GM18526 (cell line): ENCODE data around the gene ANKRD16.

Source experiments
- POLR2A ChIP-seq: IDR thresholded peaks from 3 replicates; pipeline ENCODE4 v1.6.1; 2011; ENCODE audit not compliant: insufficient read length; ENCODE audit errors: extremely low read depth

ANKRD16 gene

DNA sequence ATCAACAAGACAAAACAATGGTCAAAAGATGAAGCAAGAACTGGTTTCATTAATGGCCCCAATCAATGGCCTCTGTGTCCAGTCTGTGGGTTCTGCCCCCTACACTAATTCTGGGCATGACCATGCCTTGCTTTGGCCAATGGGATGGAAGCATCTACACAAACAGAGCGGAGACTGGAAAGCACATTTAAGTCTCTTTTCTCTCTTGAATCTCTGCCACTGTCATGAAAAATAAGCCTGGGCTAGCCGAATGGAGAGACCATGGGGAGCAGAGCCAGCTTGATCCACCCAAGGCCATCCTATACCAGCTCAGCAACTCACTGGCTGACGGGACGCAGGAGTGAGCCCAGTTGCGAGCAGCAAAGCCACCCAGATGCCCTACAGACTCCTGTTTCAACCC lies 30.9 kb downstream of the ANKRD16 start:
- TF ChIP-seq POLR2A = no peak

DNA sequence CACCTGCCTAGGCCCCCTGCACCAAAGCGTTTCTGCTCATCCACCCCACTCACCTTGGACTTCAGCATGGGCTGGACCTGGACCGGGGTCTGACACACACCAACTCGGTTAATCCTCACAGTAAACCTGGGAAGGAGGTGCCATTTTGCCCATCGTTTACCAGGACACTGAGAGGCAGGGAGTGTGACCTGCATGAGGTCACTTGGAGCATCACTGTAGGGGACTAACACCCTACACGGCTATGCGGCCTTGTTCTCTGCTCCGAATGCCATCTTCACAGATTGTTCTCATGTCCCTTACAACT lies 33.0 kb downstream of the ANKRD16 start:
- no peak for TF ChIP-seq POLR2A

DNA sequence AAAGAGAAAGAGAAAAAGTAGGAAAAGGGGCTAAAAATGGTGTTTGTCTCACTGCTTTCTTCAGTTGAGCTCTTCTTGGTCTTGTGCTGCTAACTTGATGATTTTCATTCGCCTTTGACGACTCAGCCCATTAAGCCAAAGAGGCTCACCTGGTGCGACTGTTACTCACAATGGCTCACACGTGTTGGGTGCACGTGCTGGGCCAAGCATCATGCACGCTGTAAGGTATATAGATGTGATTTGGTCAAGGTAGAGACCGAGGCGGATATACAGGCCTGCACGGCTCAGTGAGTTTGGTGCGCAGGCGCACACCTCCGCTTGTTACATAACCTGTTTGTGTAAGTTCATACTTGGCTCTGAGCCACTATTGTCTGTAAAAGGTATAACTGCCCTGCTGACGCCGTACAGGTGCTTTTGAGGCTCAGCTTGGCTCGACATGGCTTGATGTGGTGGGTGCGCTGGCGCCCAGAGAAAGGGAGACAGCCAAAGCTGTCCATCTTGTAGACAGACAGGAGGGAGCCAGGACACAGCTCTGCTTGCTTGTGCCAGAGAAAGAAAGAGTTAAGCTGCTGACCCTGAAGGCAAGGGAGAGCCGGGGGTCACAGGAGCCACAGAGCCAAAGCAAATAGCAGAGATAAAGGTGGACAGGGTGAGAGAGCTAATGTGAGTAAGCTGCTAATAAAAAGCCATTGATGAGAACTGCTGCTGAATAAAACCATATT lies 33.6 kb downstream of the ANKRD16 start:
- TF ChIP-seq POLR2A = no peak

DNA sequence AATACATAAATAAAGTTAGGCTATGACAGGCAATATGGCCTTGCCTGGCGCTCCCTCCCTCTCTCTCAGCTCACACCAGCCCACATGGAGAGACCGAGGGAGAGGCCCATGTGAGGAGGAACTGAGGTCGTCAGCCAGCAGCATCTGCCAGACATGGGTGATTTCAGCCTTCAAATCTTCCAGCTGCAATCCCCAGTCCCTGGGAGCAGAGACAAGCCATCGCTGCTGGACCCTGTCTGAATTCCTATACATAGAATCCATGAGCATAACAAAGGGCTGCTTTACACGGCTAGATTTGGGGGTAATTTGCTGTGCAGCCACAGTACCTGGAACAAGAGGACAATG lies 35.6 kb downstream of the ANKRD16 start:
- TF ChIP-seq POLR2A = no peak

DNA sequence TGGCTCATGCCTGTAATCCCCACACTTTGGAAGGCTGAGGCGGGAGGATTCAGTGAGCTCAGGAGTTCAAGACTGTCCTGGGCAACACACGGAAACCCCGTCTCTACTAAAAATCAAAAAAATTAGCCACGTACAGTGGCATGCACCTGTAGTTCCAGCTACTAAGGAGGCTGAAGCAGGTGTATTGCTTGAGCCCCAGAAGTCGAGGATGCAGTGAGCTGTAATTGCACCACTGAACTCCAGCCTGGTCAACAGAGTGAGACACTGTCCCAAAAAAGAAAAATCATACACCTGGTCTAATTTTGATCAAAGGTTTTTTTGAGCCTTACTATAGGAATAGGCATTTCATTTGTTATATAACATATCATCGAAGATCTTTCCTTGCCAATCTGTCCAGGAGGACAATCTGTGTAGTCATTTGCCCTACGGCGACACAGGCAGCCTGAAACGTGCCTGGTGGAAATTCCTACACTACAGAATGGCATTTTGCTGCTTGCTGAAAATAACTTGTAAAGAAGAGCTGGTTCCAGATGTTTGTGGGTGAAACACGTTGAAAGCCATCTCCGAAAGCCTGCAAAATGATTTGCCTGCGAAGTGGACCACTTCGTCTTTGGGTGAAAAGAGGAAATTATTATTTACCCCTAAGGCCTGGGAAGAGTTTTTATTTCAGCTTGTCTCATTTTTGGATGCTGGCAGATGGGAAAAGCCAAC lies 45.2 kb downstream of the ANKRD16 start:
- no peak for TF ChIP-seq POLR2A

DNA sequence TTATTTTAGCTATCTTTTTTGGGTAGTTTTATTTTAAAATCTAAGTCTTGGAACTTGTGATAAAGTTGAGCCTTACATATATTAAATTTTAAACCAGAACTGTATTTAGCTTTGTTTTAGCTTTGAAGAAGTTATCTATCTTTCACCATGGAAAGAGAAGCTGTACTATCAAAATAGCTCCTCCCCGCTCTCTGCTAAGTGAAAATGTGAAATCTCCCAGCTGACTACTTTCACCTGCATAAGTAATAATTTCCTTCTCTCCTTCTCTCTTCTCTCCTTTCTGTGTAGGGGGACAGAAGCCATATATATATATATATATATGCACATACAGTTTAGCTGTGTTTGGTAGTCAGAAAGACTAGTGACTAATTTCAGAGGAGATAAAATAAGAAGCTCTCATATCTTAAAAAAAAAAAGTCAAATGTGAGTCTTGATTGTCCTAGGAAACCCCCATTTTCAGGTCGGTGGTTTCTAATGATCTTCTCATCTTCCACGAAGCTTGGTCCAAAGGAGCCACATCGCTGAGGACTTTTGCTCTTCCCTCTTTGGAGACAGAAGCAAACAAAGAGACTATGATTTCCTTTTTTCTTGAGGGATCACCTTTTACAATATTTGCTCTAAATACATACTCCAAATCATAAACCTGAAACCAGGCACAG lies 45.9 kb downstream of the ANKRD16 start:
- no peak for TF ChIP-seq POLR2A

DNA sequence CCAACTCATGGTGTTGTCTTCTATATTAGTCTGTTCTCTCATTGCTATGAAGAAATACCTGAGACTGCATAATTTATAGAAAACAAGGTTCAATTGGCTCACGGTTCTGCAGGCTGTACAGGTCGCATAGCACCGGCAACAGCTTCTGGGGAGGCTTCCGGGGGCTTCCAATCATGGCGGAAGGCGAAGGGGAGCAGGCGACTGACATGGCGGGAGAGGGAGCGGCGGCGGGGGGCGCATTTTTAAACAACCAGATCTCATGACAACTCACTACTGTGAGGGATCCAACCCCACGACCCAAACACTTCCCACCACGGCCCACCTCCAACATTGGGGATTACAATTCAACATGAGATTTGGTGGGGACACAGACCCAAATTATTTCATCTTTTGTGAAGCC lies 47.7 kb downstream of the ANKRD16 start:
- no peak for TF ChIP-seq POLR2A

DNA sequence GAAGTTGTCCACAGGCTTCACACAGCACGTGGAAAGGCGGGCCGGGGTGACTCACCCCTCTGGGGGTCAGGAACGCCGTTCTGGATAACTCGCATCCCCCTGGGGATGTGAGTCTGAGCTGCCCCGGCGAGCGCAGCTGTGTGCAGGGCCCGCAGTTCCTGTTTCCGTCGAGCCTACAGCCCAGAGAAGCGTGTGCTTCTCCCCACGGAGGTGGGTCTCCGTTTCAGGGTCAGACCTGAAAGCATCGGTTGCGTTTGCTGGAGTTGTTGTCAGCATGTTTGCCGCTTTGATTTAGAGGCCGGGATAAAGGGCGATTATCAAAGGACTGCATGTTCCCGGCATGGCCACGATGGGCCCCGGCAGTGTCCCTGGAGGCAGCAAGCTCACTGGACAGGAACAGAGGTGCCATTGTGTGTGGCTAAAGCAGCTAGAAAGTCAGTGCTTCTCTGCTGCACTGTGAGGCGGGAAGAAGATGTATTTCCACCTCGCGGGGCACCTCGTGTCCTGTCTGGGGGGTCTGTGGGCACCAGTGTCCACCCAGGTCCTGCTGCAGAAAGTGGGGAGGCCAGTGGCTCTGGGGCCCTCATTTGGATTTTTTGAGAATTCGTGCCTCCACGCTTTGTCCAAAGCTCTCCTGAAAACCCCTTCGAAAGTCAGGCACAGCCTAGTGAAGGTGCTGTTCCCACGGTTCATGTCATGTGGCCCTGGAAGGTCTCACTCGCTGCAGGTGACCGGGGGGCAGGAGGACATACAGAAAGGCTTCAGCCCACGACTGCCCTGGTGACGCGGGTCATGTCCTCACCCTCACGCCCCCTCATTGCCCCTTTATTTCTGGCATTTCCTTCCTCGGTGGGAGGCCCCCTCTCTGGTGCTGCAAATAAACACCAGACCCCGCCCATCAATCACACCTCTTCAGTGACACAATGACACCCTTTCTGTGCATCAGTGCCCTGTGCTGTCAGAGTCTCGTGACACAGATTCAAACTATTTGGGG lies 49.1 kb downstream of the ANKRD16 start:
- TF ChIP-seq POLR2A = peak; percentile 61

DNA sequence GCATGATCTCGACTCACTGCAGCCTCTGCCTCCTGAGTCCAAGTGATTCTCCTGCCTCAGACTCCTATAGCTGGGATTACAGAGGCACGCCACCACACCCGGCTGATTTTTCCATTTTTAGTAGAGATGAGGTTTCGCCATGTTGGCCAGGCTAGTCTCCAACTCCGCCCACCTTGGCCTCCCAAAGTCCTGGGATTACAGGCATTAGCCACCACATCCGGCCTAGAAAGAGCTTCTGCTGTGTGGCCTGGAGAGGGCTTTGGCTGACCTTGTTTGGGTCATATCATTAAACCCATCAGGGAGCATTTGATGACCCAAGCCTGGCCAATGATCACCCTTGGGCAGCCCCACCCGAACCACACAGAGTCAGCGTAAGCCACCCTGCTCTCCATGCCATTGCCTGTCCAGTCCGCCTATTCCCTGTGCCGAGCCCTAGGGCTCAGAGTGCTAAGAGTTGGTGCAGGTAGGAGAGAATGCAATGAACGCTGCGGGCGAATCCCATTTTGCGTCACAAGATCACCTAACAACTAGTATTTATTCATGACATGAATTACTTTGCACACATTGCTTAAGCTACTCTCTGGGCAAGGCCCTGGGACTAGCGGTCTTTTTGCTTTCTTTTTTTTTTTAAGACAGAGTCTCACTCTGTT lies 54.1 kb downstream of the ANKRD16 start:
- no peak for TF ChIP-seq POLR2A

DNA sequence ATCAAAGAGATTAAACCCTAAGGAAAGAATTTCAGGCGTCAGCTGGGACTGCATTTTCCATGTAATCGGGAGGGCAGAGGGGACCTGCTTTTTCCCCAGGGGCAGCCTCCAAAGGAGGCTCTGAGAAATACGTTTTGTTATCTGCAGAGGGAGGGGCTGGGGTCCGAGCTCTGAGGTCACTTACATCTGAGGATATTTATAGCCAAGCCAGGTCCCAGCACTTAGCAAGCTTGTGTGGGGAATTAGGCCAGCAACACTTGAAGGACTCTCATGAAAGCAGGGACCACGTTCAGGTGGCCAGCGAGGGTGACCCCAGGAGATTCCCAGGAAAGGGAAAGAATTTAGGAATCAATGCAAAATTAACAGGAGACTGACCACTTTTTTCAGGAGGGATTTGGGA lies 55.9 kb downstream of the ANKRD16 start:
- TF ChIP-seq POLR2A = no peak

DNA sequence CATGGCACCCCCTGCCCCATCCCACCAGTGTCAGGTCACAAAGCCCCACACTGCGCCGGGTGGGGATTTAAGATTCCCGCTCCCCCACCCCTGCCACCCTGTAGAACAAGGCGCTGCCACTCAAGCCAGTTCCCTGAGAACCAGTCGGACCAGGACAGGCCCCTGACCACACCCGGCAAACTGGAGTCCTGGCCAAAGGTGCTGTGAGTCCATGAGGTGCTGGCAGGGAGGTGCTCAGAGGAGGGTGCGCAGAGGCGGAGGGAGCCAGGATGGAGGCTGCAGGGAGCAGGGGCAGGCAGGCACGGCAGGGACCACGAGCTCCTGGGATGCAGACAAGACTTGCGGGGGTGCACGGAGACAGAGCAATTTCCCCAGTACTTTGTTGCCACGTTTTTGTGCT lies 56.7 kb downstream of the ANKRD16 start:
- TF ChIP-seq POLR2A = no peak

DNA sequence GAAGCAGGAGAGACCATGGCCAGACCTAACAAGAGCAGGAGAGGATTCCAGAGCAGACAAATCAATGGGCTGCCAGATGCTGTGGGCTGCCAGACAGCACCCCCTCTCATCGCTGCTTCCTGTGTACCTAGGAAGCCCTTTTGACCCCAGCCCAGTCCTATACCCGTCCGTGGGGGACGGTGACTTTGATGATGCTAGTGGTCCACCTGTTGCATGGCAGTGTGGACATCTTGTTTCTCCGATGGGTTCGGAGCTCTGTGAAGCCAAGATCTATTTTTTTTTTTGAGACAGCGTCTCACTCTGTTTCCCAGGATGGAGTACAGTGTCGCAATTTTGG lies 58.3 kb downstream of the ANKRD16 start:
- TF ChIP-seq POLR2A = no peak

DNA sequence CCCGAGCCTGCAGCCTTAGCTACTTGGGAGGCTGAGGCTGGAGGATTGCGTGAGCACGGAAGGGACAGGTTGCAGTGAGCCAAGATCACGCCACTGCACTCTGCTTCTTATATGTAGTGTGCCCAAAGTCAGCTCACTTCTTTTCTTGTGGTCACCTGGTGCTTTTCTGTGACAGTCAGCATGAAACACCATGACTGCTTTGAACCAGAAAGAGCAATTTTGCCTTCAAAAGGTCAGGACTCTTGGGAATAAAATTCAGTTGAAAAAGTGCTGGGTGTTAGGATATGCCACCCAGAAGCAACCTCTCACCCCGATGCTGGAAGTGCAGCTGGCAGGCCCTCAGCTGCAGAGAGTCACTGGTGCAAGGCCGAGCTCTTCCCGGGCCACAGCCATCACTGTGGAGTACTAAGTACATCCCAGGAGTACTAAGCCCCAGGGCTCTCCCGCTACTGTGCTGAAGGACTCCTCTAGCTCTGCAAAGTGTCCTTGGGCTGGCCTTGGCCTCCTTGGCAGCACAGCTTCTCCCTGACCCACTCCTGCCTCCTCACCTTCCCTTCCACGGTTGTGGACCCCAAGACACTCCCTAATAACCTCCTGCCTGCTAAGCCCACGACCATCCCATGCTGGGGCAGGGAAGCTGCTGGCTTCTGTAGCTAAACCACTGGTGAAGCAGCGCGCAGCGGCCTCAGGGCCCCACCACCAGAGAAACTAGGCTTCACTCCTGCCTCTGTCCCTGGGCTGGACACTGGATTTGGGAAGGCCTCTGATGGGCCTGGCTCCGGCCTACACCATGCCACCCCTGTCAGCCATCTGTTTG lies 58.9 kb downstream of the ANKRD16 start:
- TF ChIP-seq POLR2A = no peak

DNA sequence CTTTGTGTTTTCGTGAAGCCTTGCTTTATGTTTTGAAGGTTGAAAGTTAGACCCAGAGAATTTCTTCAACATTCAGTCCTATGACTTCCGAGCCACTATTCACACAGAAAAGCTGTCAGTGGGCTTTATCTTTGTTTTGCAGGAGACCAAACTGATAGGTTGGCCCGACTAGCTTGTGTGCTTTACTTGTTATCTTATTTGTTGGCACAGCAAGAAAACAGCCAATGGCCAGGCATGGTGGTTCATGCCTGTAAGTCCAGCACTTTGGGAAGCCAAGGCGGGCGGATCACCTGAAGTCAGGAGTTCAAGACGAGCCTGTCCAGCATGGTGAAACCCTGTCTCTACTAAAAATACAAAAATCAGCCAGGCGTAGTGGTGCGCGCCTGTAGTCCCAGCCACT lies 60.4 kb downstream of the ANKRD16 start:
- TF ChIP-seq POLR2A = no peak
